GM21576 (cell line): ENCODE data around the gene PACS2.
"Not testable (repeated sequence)": the region's sequence is repeated elsewhere in the genome, so short reads cannot be mapped to it uniquely, and the experiment has no call there.

Experiments used
- ATAC-seq: cut with Tn5 transposase; IDR thresholded peaks from one replicate; pipeline ENCODE4 v1.9.1; 2021; ENCODE audit warnings: mild to moderate bottlenecking, moderate library complexity; ENCODE audit not compliant: unreplicated experiment

The PACS2 gene

DNA sequence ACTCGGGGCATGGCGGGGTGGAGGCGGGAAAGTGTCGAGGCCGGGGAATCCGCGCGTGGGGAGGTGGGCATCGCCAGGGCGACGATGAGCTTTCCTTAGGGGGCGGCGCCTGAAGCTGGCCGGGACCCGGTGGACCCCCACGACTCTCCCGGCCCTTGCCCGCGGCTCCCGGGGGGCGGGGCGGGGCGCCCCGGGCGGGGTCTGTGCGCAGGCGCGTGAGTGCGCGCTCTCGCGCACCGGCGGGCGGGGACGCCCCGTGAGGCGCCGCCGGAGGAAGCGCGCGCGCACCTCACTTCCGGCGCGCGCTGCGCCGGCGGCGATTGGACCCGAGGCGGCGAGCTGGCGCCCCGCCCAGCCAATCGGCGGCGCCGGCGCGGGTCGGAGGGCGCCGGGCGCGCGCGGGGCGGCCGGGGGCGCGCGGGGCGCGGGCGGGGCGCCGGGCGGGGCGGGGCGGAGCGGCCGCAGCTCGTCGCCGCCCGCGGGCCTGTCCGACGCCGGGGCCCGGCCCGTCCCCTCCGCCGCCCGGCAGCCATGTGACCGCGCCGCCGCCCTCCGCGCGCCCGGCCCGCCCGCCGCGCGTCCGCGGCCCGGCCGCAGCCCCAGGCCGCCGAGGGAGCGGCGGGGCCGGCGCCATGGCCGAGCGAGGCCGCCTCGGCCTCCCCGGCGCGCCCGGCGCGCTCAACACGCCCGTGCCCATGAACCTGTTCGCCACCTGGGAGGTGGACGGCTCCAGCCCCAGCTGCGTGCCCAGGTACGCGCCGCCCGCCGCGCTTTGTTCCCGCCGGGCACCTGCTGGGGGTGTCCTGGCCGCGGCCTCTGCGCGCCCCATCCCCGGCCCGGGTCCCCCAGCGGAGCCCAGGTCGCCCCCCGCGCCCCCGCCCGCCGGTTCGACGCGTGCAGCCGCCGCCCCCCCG is at the start of gene PACS2:
Gene PACS2, plus strand, starts transcription at position 462 of the 914 bp plus-strand sequence. Its CDS starts 171 bp downstream, at position 633.
- peak; percentile 57 for ATAC-seq

DNA sequence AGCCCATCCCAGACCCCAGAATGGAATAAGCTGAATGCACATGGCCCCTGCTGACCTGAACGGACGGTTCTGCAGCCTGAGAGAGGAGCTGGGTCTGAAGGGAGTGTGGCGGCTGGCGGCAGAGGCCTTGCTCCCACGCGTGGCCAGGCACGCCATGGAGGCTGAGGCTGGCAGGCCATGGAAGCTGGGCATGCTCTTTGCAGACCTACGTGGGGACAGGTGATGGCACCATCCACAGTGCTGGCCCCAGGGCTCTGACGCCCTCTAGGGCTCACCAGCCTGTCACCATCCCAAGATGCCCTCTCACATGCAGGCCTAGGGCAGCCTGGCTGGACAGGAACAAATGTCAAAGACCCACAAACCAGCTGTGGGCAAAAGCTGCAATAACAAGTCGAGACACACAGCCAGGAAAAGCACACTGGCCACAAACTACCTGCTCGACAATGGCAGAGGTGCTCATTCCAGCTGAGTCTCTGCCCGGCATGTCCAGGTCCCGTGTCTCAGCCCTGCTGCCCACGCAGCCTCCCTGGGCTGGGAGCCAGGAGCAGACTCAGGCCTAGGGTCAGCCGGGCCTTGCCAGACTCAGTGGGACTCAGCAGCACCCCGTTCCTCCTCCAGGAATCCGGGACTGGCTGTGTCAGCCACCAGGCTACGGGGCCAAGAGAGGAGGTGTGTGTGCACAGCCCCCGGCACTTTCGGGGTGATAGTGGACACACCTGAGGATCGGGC is 46.6 kb upstream of the PACS2 start:
- no peak for ATAC-seq

DNA sequence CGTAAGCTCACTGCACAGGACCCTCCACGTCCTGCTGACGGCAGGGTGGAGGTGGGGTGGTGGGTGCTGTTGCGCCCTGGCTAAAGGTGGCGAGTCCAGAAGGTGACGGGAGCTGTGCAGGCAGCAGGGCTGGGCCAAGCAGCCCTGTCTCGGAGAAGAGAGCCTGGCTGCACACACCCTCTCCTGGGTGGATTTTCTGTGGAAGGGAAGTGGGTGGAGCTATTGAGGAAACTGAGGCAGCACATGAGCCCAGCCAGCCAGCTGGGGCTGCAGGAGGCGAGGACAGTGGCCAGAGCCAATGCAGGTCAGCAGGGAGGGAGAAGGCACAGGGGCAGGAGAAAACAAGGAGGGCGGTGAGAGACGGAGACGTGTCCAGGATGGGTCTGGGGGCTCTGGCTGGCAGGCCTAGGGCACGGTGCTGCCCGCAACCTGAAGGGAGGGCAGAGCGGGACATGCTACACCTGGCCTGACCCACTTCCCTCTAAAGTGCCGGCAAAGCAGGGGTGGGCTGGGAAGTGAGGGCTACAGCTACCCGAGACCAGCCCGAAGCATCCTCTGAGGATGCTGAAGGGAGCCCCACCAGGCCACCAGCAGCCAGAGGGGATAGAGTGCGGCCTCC is 45.7 kb upstream of the PACS2 start:
- ATAC-seq, result no peak

DNA sequence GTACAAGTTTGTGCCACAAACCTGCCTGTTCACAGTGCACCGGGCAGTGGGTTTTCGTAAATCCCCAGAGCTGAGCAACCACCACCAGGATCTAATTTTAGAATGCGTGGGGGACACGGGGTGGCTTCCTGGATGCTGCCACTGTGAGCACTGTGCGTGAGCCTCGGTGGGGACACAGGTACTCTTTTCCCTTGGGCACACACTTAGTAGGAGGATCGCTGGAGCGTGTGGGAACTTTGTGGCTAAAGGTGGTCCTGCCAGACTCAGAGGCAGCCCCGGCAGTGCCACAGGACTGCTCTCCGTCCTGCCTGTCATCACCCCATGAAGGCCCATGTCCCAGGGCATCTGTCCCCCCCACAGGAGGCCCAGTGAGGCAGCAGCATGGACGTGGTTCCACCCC is 45.1 kb upstream of the PACS2 start:
- no peak for ATAC-seq

DNA sequence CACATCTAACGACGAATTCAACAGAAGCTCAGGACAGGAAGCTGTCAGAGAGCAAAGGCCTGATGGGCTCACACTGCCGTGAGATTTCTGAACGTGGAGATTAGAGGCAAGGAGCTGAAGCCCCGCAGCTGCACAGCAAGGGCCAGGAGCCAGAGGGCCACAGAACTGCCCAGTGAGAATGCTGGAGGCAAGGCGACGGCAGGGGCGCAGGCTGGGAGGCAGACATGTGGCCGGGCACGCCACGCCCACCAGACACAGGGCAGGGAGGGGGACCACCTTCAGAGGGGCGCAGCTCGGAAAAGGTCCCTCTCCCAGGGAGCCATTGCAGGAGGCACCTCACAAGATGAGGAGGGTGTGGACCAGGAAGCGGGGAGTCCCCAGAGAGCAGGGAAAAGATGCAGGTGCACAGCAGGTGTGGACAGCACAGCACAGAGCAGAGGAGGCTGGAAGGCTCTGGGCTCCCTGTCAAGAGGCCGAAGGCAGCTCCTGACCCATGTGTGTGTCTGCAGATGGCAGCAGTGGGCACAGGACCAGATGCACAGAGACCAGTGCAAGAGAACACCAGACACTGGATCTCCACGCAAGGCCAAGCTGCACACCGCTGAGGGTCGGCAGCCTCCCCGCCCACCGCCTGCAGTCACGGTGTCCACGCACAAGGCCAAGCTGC is 43.2 kb upstream of the PACS2 start:
- ATAC-seq, result no peak

DNA sequence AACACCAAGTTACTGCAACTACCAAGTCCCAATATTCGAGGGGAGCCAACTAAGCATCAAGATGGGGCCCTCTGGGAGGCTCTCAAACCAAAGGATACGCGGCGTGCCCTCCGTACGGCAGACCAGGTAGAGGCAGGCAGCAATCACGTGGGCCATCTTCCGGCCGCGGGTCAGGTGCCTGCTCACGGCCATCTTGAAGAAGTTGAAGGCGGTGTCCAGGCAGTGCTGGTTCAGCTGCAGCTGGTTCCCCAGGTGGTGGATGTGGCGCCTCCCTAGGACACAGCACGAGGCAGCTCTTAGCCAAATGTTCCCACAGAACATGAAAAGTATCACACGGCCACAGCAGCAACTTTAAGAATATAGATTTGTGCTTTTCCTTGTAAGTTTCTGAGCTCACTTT is 41.9 kb upstream of the PACS2 start:
- no peak for ATAC-seq

DNA sequence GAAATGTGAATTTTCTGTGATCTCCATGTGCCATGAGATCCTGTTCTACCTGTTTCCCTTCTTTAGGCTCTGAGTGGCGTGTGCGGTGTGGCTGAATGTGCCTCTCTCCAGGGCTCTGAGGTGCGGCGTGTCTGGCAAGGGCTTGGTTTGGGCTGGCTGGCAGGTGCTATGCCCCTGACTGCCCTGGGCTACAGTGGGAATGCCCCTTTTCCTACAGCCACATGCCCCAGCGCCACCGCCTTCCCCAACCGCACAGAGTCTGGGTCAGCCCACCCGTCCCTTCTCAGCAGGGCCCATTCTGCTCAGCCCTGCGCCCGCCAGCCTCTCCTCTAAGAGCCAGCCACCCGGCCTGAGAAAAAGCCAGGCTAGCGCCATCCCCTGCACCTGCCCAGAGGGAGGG is 41.5 kb upstream of the PACS2 start:
- no peak for ATAC-seq

DNA sequence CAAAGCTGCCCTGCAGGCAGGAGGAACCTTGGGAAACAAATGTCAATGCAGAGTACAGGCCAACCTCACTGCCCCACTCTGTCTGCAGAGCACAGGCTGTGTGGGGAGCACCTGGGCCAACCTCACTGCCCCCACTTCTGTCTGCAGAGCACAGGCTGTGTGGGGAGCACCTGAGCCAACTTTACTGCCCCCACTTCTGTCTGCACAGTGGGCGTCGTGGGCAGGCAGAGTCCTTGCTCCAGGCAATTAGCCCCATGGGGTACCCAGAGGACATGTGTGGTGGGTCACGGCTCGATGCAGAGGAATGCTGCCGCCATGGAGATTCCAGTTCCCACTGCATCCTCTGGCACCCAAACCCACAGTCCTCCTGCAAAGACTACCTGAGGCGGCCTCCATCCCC is 39.9 kb upstream of the PACS2 start:
- ATAC-seq, result no peak

DNA sequence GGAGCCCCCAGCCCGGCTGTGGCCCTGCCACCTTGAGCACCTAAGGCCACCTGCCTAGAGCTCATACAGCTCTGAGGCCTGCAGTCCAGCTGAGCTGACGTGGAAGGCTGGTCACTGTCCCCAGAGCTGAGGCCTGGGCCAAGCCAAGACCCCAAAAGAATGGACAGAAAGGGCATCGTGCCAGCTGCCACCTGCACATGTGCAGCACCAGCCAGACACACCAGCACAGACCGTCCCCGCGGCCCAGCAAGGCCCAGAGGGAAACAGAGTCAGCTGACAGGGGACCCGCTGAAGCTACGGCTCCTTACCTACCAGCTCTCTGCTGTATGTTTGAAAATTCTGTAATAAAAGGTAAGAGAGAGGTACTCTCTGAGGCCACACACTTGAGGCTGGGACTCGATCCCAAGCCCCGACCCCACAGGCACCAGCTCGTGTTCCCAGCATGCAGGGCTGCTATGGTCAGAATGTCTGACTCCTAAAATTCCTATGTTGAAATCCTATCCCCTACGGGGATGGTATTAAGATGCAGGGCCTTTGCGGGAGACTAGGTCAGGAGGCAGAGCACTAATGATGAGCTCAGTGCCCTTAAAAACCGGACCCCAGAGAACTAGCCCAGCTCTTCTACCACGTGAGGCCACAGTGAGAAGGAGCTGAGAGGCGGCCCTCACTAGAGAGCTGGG is 39.1 kb upstream of the PACS2 start:
- ATAC-seq, result no peak

DNA sequence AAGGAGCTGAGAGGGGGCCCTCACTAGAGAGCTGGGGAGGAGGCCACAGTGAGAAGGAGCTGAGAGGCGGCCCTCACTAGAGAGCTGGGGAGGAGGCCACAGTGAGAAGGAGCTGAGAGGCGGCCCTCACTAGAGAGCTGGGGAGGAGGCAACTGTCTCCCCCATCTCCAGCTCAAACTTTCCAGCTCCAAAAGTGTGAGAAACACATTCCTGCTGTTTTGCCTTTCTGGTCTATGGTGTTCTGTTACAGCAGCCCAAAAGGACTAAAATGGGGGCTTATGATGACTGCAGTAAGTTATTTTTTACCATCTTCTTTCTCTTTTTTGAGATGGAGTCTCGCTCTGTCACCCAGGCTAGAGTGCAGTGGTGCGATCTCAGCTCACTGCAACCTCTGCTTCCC is 37.1 kb upstream of the PACS2 start:
- ATAC-seq, result not testable (repeated sequence)

DNA sequence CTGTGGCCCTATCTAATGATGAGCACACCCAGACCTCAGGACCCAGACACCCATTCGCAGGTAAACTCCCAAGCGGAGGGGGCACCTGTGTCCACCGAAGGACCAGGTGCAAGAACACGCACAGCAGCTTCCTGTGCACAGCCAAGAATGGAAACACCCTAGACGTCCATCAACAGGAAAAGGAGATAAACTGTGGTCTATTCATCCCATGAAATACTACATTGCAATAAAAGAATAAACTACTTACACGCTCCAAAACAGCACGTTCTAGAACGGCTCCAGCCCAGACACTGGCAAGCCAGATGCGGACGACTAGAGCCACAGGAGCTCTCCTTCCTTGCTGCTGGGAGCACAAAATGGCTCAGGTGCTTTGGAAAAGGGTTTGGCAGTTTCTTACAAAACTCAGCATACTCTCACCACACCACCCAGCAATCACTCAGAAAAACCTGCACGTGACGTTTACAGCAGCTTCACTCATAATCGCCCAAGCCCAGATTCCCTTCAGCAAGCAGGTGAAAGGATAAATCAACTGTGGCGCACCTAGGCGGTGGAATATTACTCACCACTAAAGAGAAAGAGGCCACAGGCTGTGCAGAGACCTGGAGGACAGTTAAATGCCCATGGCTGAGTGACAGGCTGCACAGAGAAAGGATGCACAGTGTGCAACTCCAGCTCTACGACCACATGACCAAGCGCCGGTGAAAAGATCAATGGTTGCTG is 34.7 kb upstream of the PACS2 start:
- ATAC-seq, result no peak

DNA sequence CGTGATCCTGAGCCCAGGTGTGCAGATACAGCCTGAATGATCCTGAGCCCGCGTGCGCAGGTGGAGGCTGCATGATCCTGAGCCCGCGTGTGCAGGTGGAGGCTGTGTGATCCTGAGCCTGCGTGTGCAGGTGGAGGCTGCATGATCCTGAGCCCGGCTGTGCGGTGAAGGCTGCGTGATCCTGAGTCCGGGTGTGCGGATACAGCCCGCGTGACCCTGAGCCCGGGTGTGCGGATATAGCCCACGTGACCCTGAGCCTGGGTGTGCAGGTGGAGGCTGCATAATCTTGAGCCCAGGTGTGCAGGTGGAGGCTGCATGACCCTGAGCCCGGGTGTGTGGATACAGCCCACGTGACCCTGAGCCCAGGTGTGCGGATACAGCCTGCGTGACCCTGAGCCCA is 34.0 kb upstream of the PACS2 start:
- ATAC-seq, result no peak

DNA sequence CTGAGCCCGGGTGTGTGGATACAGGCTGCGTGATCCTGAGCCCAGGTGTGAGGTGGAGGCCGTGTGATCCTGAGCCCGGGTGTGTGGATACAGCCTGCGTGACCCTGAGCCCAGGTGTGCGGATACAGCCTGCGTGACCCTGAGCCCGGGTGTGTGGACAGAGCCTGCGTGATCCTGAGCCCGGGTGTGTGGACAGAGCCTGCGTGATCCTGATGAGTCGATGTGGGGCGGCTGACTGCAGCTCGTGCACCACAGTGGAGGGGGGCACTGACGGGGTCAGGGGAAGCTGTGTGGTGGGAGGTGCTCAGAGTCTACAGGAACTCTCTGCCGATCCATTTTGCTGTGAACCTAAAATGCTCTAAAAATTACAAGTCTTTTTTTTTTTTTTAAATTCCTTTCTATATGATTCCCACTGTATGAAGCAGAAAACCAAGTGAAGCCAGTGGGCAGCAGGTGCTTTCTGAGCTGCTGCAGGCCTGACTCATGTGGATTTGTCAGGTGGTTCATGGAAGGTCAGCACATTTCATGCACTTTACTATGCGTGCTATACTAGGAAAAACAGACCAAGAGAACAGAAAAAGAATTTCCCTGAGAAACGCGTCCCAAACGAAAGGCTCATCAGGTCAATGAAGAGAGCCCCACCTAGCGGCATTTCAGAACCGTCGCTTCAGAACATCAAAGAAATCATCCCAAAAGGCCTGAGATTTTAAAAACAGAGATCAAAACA is 33.0 kb upstream of the PACS2 start:
- no peak for ATAC-seq

DNA sequence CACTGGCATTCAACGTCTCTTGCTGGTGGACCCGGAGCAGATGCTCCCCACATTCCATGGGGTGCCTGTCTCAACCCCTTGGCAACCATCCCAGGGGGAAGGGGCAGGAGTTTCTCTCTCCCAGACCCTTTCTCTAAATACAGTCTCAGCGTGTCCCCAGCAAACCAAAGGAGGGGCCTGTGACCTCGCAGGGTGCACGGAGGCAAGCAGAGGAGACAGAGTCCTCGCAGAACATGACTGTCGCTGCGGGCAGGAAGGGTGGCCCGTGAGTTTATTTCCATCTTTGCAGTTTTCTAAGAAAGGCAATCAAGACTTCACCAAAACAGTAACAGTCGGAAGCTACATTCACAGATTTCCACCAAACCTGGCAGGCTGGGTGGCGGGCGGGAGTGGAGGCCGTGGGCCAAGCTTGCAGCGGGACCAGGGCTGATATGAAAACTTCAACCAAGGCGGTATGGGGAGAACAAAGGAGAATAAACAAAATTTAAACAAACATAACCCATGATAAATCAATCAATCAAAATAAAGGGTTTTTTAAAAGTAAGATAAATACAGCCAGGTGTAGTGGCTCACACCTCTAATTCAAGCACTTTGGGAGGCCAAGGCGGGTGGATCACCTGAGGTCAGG is 32.3 kb upstream of the PACS2 start:
- no peak for ATAC-seq

DNA sequence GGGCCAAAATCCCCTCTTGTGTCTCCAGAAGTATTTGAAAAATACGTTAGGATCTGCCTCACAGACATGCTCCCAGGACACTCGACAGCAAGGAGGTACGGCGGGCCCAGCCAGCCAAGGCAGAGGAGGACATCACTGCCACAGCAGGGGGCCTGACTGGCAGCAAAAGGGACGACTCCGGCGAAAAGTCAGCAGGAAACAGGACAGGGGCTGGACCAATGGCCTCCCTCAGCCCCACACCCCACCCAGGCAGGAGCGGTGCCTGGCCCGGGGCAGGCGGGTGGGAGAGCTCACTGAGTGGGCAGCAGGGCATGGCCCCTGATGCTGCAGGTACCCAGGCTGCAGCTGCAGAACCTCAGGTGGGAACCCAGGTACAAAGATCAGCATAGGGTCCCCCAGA is 31.5 kb upstream of the PACS2 start:
- no peak for ATAC-seq

DNA sequence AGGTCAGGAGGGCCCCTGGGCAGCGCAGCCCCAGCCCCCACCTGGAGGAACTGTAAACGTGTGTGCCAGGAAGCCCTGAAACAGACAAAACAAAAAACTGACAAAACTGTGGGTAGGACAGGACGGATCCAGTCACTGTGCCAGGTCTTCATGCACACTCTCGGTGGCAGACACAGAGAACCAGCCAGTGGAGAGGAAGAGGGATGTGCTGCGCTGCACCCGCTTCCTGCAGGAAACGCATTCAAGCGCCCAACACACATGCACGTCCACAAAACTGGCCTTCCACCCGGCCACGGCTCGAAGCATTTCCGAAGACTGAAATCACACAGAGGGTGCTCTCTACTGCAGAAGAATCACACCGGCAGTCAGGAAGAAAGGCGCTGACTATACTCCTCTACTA is 30.6 kb upstream of the PACS2 start:
- ATAC-seq, result no peak

DNA sequence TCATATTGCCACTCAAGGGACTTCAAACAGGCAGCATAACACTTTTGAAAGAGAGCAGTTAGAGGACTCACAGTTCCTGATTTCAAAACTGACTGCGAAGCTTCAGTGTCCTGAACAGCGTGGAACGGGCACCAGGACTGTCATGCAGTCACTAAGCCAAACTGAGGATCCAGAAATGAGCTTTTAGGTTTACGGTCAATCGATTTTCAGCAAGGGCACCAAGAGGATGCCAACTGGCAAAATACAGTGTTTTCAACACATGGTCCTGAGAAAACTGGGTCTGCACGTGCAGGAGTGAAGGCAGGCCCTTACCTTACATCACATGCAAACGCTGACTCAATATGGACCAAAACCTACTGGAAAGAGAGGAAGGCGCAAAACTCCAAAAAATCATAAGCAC is 29.4 kb upstream of the PACS2 start:
- ATAC-seq, result no peak

DNA sequence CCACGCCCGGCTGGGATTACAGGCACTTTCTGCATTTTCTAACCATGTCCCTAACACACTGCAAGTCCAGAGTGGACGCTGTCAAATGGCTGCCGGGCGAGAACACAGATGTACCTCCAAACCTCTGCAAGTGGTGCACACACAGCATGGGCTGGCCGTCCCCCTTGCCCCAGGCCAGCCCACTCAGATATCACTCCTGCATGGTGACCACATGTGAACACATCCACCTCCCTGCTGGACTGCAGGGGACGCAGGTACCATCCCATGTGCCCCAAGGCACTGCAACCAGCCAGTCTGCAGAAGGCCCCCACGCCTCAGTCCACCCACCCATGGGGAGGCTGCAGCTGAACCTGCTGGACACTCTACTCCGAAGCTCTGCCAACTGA is 27.8 kb upstream of the PACS2 start:
- ATAC-seq, result no peak
